ENCODE data around the gene ALX4. TPM values are rescaled to one million over a fixed set of nuclear protein-coding genes. Genes with fewer than 3 reads are reported as not detected.

The ALX4 gene
- total RNA-seq, 4 donors from 2014 or later = not detected

DNA sequence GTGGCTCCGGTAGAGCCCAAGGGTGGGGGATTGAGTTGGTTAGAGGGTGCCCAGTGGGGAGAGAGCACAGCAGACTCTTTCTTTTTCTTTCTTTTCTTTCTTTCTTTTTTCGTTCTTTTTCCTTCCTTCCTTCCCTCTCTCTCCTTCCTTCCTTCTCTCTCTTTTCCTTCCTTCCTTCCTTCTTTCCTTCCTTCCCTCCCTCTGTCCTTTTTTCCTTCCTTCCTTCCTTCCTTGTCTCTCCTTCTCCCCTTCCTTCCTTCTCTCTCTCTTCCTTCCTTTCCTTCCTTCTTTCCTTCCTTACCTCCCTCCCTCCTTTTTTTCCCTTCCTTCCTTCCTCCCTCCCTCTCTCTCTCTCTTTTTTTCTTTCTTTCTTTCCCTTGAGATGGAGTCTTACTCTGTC, 4.8 kb upstream of the ALX4 start:
- in situ Hi-C loops (cut with MboI; ENCODE audit: low pct_ligation_motif_present in 1 of 4, low pct_unique_long_range_greater_than_20kb in 1 of 4, low sequenced_read_pairs in 3 of 4) = loop anchor here in 1 of 4 donors (25.0 kb wide), 1 partner anchor 573 kb away; no protein-coding TSS in a partner anchor
- 17 to 19% methylated on average over 2 of the region's 2 CpGs for WGBS, 2 donors (ENCODE audit: low coverage in 1 of 2)

DNA sequence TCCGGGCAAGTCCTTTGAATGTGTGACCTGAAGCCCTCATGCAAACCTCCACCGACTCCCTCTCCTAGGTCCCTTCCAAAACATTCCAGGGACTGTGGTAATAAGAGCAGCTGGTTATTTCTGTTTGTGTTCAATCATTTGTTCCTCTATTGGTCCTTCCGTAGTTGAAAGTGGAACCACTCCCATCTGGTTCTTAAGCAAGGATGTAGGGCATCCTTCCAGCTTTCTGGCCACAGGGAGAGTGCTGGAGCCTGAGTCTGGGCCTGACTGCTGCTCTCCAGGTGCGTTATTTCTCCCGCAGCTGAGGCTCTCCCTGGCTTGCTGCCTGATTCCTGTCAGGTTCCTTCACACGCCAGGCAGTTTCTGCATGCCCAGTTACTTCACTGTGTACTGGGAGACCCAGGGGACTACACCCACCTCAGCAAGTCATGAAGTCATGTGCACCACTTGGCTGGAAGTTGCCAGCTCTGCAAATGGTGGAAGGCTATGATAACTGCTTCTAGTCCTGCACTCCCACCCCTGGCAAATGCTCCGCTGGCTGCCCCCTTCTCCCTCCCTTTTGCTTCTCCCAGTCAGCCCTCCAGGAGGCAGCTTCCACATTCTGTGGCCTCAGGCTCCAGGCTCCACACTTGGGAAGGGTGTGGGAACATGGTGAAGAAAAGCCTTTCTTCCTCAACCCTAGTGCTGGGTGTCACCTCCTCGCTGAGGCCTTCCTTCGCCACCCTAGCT, 4.0 kb upstream of the ALX4 start:
- no peak for DNase-seq
- Histone ChIP-seq H3K27ac (no peak overlapping the region), H3K4me3 (no peak overlapping the region), H3K4me1 (peaks cover 18 to 33% (median 26%) of the 10 kb centered on the region in 4 donors), H3K9me3 (no peaks in the 10 kb centered on the region), H3K27me3 (peaks cover 100% of the 10 kb centered on the region), H3K36me3 (no peaks in the 10 kb centered on the region)
- in situ Hi-C loops (cut with MboI; ENCODE audit: low pct_ligation_motif_present in 1 of 4, low pct_unique_long_range_greater_than_20kb in 1 of 4, low sequenced_read_pairs in 3 of 4) (loop anchor here in 1 of 4 donors (25.0 kb wide), 1 partner anchor 573 kb away; no protein-coding TSS in a partner anchor), intact Hi-C loops (cut with DNase I; ENCODE audit: low total_unique reads) (no loop called here)
- TF ChIP-seq POLR2A (IDR thresholded peaks at IDR 0.05) (no peak), EP300 (IDR thresholded peaks at IDR 0.05; ENCODE audit: low read depth) (no peak), POLR2AphosphoS5 (IDR thresholded peaks at IDR 0.05) (no peak)
- TF ChIP-seq, protein P1, sequence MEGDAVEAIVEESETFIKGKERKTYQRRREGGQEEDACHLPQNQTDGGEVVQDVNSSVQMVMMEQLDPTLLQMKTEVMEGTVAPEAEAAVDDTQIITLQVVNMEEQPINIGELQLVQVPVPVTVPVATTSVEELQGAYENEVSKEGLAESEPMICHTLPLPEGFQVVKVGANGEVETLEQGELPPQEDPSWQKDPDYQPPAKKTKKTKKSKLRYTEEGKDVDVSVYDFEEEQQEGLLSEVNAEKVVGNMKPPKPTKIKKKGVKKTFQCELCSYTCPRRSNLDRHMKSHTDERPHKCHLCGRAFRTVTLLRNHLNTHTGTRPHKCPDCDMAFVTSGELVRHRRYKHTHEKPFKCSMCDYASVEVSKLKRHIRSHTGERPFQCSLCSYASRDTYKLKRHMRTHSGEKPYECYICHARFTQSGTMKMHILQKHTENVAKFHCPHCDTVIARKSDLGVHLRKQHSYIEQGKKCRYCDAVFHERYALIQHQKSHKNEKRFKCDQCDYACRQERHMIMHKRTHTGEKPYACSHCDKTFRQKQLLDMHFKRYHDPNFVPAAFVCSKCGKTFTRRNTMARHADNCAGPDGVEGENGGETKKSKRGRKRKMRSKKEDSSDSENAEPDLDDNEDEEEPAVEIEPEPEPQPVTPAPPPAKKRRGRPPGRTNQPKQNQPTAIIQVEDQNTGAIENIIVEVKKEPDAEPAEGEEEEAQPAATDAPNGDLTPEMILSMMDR (IDR thresholded peaks at IDR 0.05) = no peak
- 19 to 27% methylated on average over 6 to 9 of the region's 9 CpGs for WGBS, 2 donors (ENCODE audit: low coverage in 1 of 2)

More for the DNA sequence above, 4.8 kb upstream of the ALX4 start:
- Histone ChIP-seq H3K27me3 (peaks cover 100% of the 10 kb centered on the region), H3K27ac (no peak overlapping the region), H3K36me3 (no peaks in the 10 kb centered on the region), H3K4me3 (no peak overlapping the region), H3K9me3 (no peaks in the 10 kb centered on the region), H3K4me1 (peaks cover 12 to 28% (median 19%) of the 10 kb centered on the region in 4 donors)
- no peak for DNase-seq
- intact Hi-C loops (cut with DNase I; ENCODE audit: low total_unique reads) = no loop called here
- TF ChIP-seq POLR2A (IDR thresholded peaks at IDR 0.05) = no peak
- TF ChIP-seq POLR2AphosphoS5 (IDR thresholded peaks at IDR 0.05) = no peak
- TF ChIP-seq, protein P1 (IDR thresholded peaks at IDR 0.05) = no peak
- no peak for TF ChIP-seq EP300 (IDR thresholded peaks at IDR 0.05; ENCODE audit: low read depth)

- in situ Hi-C loops (cut with MboI; ENCODE audit: low pct_ligation_motif_present in 1 of 4, low pct_unique_long_range_greater_than_20kb in 1 of 4, low sequenced_read_pairs in 3 of 4) = loop anchor here in 1 of 4 donors (25.0 kb wide), 1 partner anchor 574 kb away; no protein-coding TSS in a partner anchor
These were observed 2.9 kb upstream of the ALX4 start for GRCh38 chr11:44312876-44313275.

More at GRCh38 chr11:44312876-44313275, 2.9 kb upstream of the ALX4 start:
- 45% methylated on average over 4 of the region's 4 CpGs; no CpG with 5 or more reads in 1 of the 2 donors for WGBS, 2 donors (ENCODE audit: low coverage in 1 of 2)
- Histone ChIP-seq H3K27ac (no peak overlapping the region), H3K4me3 (no peak overlapping the region), H3K9me3 (no peaks in the 10 kb centered on the region), H3K4me1 (peaks cover 18 to 33% (median 27%) of the 10 kb centered on the region in 4 donors), H3K27me3 (peaks cover 100% of the 10 kb centered on the region), H3K36me3 (no peaks in the 10 kb centered on the region)
- TF ChIP-seq, protein P1 (IDR thresholded peaks at IDR 0.05) = no peak
- no peak for TF ChIP-seq EP300 (IDR thresholded peaks at IDR 0.05; ENCODE audit: low read depth)
- no peak for TF ChIP-seq POLR2AphosphoS5 (IDR thresholded peaks at IDR 0.05)
- no peak for TF ChIP-seq POLR2A (IDR thresholded peaks at IDR 0.05)
- no peak for DNase-seq
- intact Hi-C loops (cut with DNase I; ENCODE audit: low total_unique reads) = no loop called here
